HepG2 (cell line): ENCODE measurements around the gene SAAL1. TPM values are rescaled to one million over a fixed set of nuclear protein-coding genes. Genes with fewer than 3 reads are reported as not detected.
"Not testable (repeated sequence)": the region's sequence is repeated elsewhere in the genome, so short reads cannot be mapped to it uniquely, and the experiment has no call there.

Experiments used
- ATAC-seq: fragments of 200-7000 bp; cut with Tn5 transposase; 3 replicates; pipeline ENCODE4 v1.9.1; 2020; ENCODE audit warnings: mild to moderate bottlenecking, moderate library complexity
- BruUV-seq: library from RNA; stranded (reverse); fragments of 400-500 nt; replicated peaks from 2 replicates; lab custom pipeline; 2021; lab: Mats Ljungman, UMichigan
- CTCF ChIA-PET: fragments of 300-600 bp; formaldehyde crosslinking; extraction: SDS; loops from one replicate; lab custom pipeline; 2021; ENCODE audit warnings: low total read pairs, inconsistent platforms, low intra/inter-chr PET ratio; lab: Yijun Ruan, JAX
- POLR2A ChIA-PET: fragments of 350-600 bp; sonication (Branson Sonifier 250); formaldehyde crosslinking; loops from one replicate; lab custom pipeline; 2020; ENCODE audit warnings: antibody characterized with exemption, inconsistent platforms; lab: Yijun Ruan, JAX
- DNase-seq: peaks from one replicate; pipeline ENCODE4 v3.0.0-alpha.2; 2015; ENCODE audit warnings: low spot score
- FAIRE-seq: peaks from 3 replicates; lab custom pipeline; 2011; peaks lifted over from hg19 to GRCh38; lab: Jason Lieb, UNC
- H2AFZ ChIP-seq: one replicate; pipeline ENCODE4 v1.6.1; 2011; ENCODE audit warnings: low read length, inconsistent platforms
- H3K27ac ChIP-seq: fragments of 300-600 bp; 3 replicates; pipeline ENCODE4 v1.8.0; 2011; ENCODE audit warnings: mixed run types, mild to moderate bottlenecking, mixed read lengths, low read length, inconsistent platforms; ENCODE audit not compliant: insufficient read depth; ENCODE audit errors: extremely low read length
- H3K27me3 ChIP-seq, 2 experiments: fragments of 200-600 bp in 1 of 2; 2 replicates in 1 of 2; 3 replicates in 1 of 2; pipeline versions ENCODE4 v1.6.0 to v1.8.0; 2011; ENCODE audit warnings: low read length in 2 of 2, mild to moderate bottlenecking in 2 of 2, moderate library complexity in 2 of 2, inconsistent platforms in 1 of 2; ENCODE audit not compliant: insufficient read depth in 2 of 2, control insufficient read depth in 1 of 2
- H3K36me3 ChIP-seq, 2 experiments: fragments of 200-600 bp in 1 of 2; replicated peaks in 1 of 2; 2 replicates in 1 of 2; 3 replicates in 1 of 2; pipeline versions ENCODE4 v1.5.1 to v1.8.0; 2011; ENCODE audit warnings: low read length in 2 of 2, inconsistent platforms in 1 of 2; ENCODE audit not compliant: insufficient read depth in 2 of 2, control insufficient read depth in 1 of 2
- H3K4me1 ChIP-seq: 2 replicates; pipeline ENCODE4 v1.5.1; 2012; ENCODE audit warnings: low read length, inconsistent platforms; ENCODE audit not compliant: insufficient read depth
- H3K4me2 ChIP-seq: 2 replicates; pipeline ENCODE4 v1.6.0; 2011; ENCODE audit warnings: low read depth, low read length, inconsistent platforms
- H3K4me3 ChIP-seq, 3 experiments: fragments of 200-600 bp in 1 of 3; sonication (generic), shearing (Covaris generic) in 1 of 3; replicated peaks in 1 of 3; 2 replicates each; pipeline ENCODE4 v1.5.1; 2011 to 2016; ENCODE audit warnings: low read length in 3 of 3, inconsistent platforms in 2 of 3, low read depth in 2 of 3, mild to moderate bottlenecking in 2 of 3, control low read depth in 1 of 3, mixed read lengths in 1 of 3; ENCODE audit not compliant: insufficient read depth in 1 of 3
- H3K79me2 ChIP-seq: one replicate; pipeline ENCODE4 v1.6.1; 2011; ENCODE audit warnings: low read length, inconsistent platforms; ENCODE audit not compliant: insufficient read depth
- H3K9ac ChIP-seq: 2 replicates; pipeline ENCODE4 v1.6.0; 2011; ENCODE audit warnings: mild to moderate bottlenecking, low read depth, low read length, inconsistent platforms; ENCODE audit not compliant: insufficient read depth
- H3K9me3 ChIP-seq: 2 replicates; pipeline ENCODE4 v1.5.1; 2012; ENCODE audit warnings: mild to moderate bottlenecking, low read length
- H4K20me1 ChIP-seq: 2 replicates; pipeline ENCODE4 v1.6.0; 2011; ENCODE audit warnings: inconsistent platforms, mild to moderate bottlenecking, low read length, moderate library complexity; ENCODE audit not compliant: insufficient read depth
- EP300 ChIP-seq, 3 experiments: sonication (generic) in 1 of 3; formaldehyde crosslinking in 1 of 3; IDR thresholded peaks; 2 replicates each; pipeline versions ENCODE4 v1.5.1 to v1.6.1; 2011 to 2020; ENCODE audit warnings: low read depth in 2 of 3, low read length in 2 of 3, borderline replicate concordance in 1 of 3, improper control_type of control experiment in 1 of 3, mild to moderate bottlenecking in 1 of 3, missing genetic modification reagents in 1 of 3, moderate library complexity in 1 of 3
- ETV5 ChIP-seq: IDR thresholded peaks from 2 replicates; pipeline ENCODE4 v1.6.1; 2018; ENCODE audit warnings: missing biosample characterization, missing genetic modification reagents, inconsistent platforms, borderline replicate concordance
- FOXP1 ChIP-seq, 2 experiments: fragments of 450-650 bp in 1 of 2; IDR thresholded peaks; 2 replicates each; pipeline ENCODE4 v1.6.1; 2017 to 2018; ENCODE audit warnings: antibody characterized with exemption in 1 of 2
- FOXP4 ChIP-seq: sonication (generic); formaldehyde crosslinking; IDR thresholded peaks from 2 replicates; pipeline ENCODE4 v1.4.0; 2020; ENCODE audit warnings: missing genetic modification reagents
- GATAD2A ChIP-seq: IDR thresholded peaks from 2 replicates; pipeline ENCODE4 v1.6.1; 2016
- ISL2 ChIP-seq: sonication (generic); formaldehyde crosslinking; IDR thresholded peaks from 2 replicates; pipeline ENCODE4 v1.5.0; 2020; ENCODE audit warnings: missing genetic modification reagents
- SIX1 ChIP-seq: sonication (generic); formaldehyde crosslinking; IDR thresholded peaks from 2 replicates; pipeline ENCODE4 v1.4.0; 2020; ENCODE audit warnings: missing genetic modification reagents, borderline replicate concordance
- SOX13 ChIP-seq, 3 experiments: fragments of 450-650 bp in 1 of 3; sonication (generic) in 1 of 3; formaldehyde crosslinking in 1 of 3; IDR thresholded peaks in 2 of 3; conservative IDR thresholded peaks in 1 of 3; 2 replicates each; pipeline versions ENCODE4 v1.5.0 to v1.6.1; 2016 to 2020; ENCODE audit warnings: antibody characterized with exemption in 1 of 3, mild to moderate bottlenecking in 1 of 3, missing compliant biosample characterization in 1 of 3, missing genetic modification reagents in 1 of 3, moderate library complexity in 1 of 3
- SOX5 ChIP-seq: IDR thresholded peaks from 2 replicates; pipeline ENCODE4 v1.6.1; 2016; ENCODE audit warnings: borderline replicate concordance
- TCF7 ChIP-seq: sonication (generic); IDR thresholded peaks from 2 replicates; pipeline ENCODE4 v1.6.1; 2016; ENCODE audit warnings: antibody characterized with exemption, low read depth
- WGBS: methylation state at CpG from one replicate; pipeline ENCODE4 v1.1.6; 2017; ENCODE audit warnings: low lambda C conversion rate; 5-methylcytosine and 5-hydroxymethylcytosine counted together
- in situ Hi-C: cut with HindIII; loops from 2 replicates; pipeline ENCODE4 v1.10.0; 2017; ENCODE audit warnings: low pct_unique_long_range_greater_than_20kb; ENCODE audit not compliant: extremely low pct_ligation_motif_present
- intact Hi-C: fragments of 100-400 bp; cut with micrococcal nuclease; formaldehyde crosslinking; loops from one replicate; pipeline ENCODE4 v1.10.0; 2022; ENCODE audit not compliant: unreplicated experiment
- polyA plus RNA-seq, 8 experiments: library from polyadenylated mRNA; depleted of rRNA in 3 of 8; stranded (reverse) in 7 of 8; unstranded in 1 of 8; fragments of >200 nt; fragmentation: Illumina TruSeq in 4 of 8; extraction: Trizol in 4 of 8; gene quantifications; 2 replicates each; pipeline versions ENCODE4 v1.2.1 to v1.2.3, GENCODE V29; 2011 to 2016; ENCODE audit warnings: low read depth in 4 of 8, missing spikeins in 1 of 8, mixed read lengths in 1 of 8; ENCODE audit not compliant: insufficient read depth in 1 of 8
- total RNA-seq, 5 experiments: library from RNA; depleted of rRNA; stranded (reverse); fragments of >200 nt; fragmentation: Illumina TruSeq; extraction: Trizol; gene quantifications; 2 replicates each; pipeline ENCODE4 v1.2.3, GENCODE V29; 2016; ENCODE audit warnings: low read depth in 1 of 5

Gene SAAL1
- total and polyA plus RNA-seq, 2 of the 13 experiments (the other 11 are each of a cell fraction or from before 2014, with no cell fraction given), result 16.5 to 46.0 TPM

- H3K79me2 ChIP-seq; H3K36me3 ChIP-seq; DNase-seq; H2AFZ ChIP-seq; H3K9me3 ChIP-seq; in situ Hi-C loops; H3K27me3 ChIP-seq; H3K27ac ChIP-seq; H4K20me1 ChIP-seq; BruUV-seq; CTCF ChIA-PET; POLR2A ChIA-PET; intact Hi-C loops; ATAC-seq; H3K4me3 ChIP-seq; H3K9ac ChIP-seq; TF ChIP-seq FOXP1 (IDR thresholded peaks at IDR 0.05); SOX13 (IDR thresholded peaks at IDR 0.05); EP300 (CRISPR knock-in tag; IDR thresholded peaks at IDR 0.05; ENCODE audit: borderline replicate concordance): not testable (repeated sequence)
- peaks cover 39% of the 10 kb centered on the region for H3K4me1 ChIP-seq
- TF ChIP-seq FOXP1 (CRISPR knock-in tag; IDR thresholded peaks at IDR 0.05) (peak; percentile 29; the same call in 1 of the 2 replicates), ISL2 (CRISPR knock-in tag) (peak; percentile 56), SIX1 (CRISPR knock-in tag) (peak; percentile 63; the same call in 1 of the 2 replicates), TCF7 (peak; percentile 28; the same call in 1 of the 2 replicates), SOX13 (CRISPR knock-in tag; conservative IDR thresholded peaks at IDR 0.05 in 1 of 2, IDR thresholded peaks at IDR 0.05 in 1 of 2) (peak in 1 of 2 experiments; percentile 58; a peak in 1 of 4 replicates), EP300 (IDR thresholded peaks at IDR 0.05; ENCODE audit: low read depth in 2 of 2, low read length in 2 of 2) (peak in 1 of 2 experiments; percentile 31; a peak in 1 of 4 replicates), ETV5 (CRISPR knock-in tag) (peak; percentile 46; the same call in 1 of the 2 replicates), FOXP4 (CRISPR knock-in tag) (peak; percentile 62), GATAD2A (CRISPR knock-in tag) (peak; percentile 41; the same call in 1 of the 2 replicates), SOX5 (peak; percentile 25; the same call in 1 of the 2 replicates)
- WGBS, result 36% methylated on average over 4 of the region's 4 CpGs
- 0 out of 2 replicates have a peak overlapping the region, but pooled peaks have one; percentile 27 for H3K4me2 ChIP-seq
- FAIRE-seq, result peak; percentile 76
These were observed 25.2 kb upstream of the SAAL1 start for GRCh38 chr11:18131115-18131514.
